GM21576 (cell line): ENCODE measurements around the gene OSCAR.
"Not testable (repeated sequence)": the region's sequence is repeated elsewhere in the genome, so short reads cannot be mapped to it uniquely, and the experiment has no call there.

Source experiments
- ATAC-seq: cut with Tn5 transposase; IDR thresholded peaks from one replicate; pipeline ENCODE4 v1.9.1; 2021; ENCODE audit warnings: mild to moderate bottlenecking, moderate library complexity; ENCODE audit not compliant: unreplicated experiment

Gene OSCAR

DNA sequence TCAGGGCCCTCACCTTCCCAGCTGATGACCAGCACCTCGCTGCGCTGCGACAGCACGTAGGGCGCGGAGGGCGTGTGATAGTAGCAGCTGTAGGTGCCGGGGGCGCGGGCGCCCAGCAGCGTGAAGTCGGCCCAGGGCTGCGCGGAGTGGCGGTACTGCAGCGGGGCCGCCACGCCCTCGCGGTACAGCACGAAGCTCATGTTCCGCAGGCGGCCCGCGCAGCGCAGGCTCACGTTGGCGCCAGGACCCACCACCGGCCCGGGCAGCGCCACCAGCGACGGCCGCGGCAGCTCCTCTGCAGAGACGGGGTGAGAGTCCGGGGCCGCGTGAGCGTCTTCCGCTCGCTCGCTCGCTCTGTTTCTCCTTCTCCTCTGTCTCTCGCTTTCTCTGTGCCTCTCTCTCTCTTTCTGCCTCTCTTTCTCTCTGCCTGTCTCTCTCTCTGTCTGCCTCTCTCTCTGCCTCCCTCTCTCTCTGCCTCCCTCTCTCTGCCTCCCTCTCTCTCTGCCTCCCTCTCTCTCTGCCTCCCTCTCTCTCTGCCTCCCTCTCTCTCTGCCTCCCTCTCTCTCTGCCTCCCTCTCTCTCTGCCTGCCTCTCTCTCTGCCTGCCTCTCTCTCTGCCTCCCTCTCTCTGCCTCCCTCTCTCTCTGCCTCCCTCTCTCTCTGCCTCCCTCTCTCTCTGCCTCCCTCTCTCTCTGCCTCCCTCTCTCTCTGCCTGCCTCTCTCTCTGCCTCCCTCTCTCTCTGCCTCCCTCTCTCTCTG, 4.6 kb downstream of the OSCAR start:
- not testable (repeated sequence) for ATAC-seq

- no peak for ATAC-seq
These were observed 5.3 kb downstream of the OSCAR start for GRCh38 chr19:54095136-54095858.

GRCh38 chr19:54094426-54095000, 6.1 kb downstream of the OSCAR start:
- ATAC-seq = no peak

DNA sequence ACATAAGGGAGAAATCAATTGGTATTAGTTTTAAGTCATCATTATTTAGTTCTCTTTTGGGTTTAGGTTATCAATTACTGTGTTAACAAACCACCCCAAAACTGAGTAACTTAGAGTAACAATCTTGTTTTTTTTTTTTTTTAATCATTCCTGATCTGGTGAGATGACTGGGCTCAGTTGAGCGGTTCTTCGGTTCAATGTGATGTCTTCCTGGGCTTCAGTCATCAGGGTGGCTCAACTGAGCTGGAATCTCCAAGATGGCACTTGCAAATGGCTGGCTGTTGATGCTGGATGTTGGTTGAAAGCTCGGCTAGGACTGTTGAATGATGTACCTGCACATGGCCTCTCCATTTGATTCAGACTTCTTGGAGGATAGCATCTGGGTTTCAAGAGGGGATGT, 16.2 kb downstream of the OSCAR start:
- ATAC-seq = no peak

DNA sequence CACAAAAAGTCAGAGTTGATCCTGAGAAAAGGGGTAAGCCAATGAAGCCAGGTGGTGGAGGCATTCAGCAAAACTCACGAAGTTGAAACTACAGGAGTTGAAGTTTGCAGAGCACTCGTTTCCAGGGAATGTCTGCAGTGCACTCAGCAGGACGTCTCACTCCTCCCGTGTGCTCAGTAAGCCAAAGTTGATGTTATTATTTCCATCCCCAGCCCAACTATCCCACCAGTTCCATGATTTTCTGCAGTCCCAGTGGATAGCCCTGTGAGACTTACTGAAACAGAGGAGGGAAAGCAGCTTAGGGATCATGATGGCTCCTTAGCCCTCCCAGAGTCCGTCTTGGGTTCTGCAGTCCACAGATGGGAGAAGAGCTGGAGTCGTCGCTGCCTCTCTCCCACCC, 19.6 kb downstream of the OSCAR start, which contains the start of gene TARM1:
Gene TARM1 (minus strand): TSS at position 334 of the 400 bp plus-strand sequence. CDS start 25 bp downstream, at position 309.
- ATAC-seq = no peak

GRCh38 chr19:54077334-54077733, 23.3 kb downstream of the OSCAR start:
- no peak for ATAC-seq

GRCh38 chr19:54074851-54075250, 25.8 kb downstream of the OSCAR start:
- no peak for ATAC-seq

- no peak for ATAC-seq
These were observed 26.8 kb downstream of the OSCAR start for GRCh38 chr19:54073829-54074228.

- no peak for ATAC-seq
These were observed 31.1 kb downstream of the OSCAR start for GRCh38 chr19:54069470-54069869.

- ATAC-seq = no peak
These were observed 37.1 kb downstream of the OSCAR start, which contains the start of gene VSTM1 for GRCh38 chr19:54063350-54064116. TSS of gene VSTM1 (minus strand) at chr19:54063897. CDS start at chr19:54063777, 120 bp downstream.

GRCh38 chr19:54062643-54063042, 38.0 kb downstream of the OSCAR start:
- no peak for ATAC-seq

DNA sequence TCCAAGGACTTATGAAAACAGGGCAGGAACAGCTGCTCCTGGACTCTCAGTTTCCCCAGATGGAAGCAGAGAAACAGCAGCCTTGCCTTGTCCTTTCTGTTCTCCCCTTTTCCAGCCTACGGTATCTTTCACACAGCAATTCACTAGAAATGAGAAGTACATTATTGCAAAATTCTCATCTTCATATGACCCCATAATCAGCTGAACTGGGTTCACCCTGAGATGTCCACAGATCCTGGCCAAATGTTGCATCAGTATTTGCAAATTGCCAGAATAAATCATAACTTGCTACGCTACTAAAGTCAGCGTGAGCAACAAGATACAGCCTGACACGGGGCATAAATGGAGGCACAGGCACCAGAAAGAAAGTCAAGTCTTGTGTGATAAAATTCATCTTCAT, 53.0 kb downstream of the OSCAR start:
- no peak for ATAC-seq

DNA sequence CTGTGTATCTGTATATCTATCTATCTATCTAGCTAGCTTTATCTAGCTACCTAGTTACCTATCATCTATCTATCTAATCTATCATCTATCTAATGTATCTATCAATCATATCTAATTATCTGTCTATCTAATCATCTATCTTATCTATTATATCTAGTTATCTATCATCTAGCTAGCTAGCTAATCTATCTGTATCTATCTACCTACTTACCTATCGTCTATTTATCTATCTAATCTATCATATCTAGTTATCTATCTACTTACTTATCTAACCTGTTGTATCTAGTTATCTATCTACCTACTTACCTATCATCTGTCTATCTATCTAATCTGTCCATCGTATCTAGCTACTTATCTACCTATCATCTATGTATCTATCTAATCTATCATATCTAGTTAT, 54.8 kb downstream of the OSCAR start:
- no peak for ATAC-seq
